WTC11 (cell line): Measurements from ENCODE around the gene STK32A. TPM values are rescaled to one million over a fixed set of nuclear protein-coding genes. Genes with fewer than 3 reads are reported as not detected.

ENCODE experiments used
- ATAC-seq: fragments of 200-7000 bp; cut with Tn5 transposase; 2 replicates; pipeline ENCODE4 v1.10.0; 2021; ENCODE audit warnings: mild to moderate bottlenecking, moderate library complexity
- CTCF ChIA-PET: fragments of 300-600 bp; sonication (Branson Sonifier 250); formaldehyde crosslinking; loops from one replicate; lab custom pipeline; 2021; ENCODE audit warnings: antibody characterized with exemption; lab: Charles Lee
- POLR2A ChIA-PET: fragments of 350-600 bp; sonication (Branson Sonifier 250); formaldehyde crosslinking; loops from one replicate; lab custom pipeline; 2021; ENCODE audit warnings: antibody characterized with exemption; lab: Charles Lee
- DNase-seq: peaks from one replicate; pipeline ENCODE4 v3.0.0; 2021; ENCODE audit warnings: low spot score
- H3K27ac Mint-ChIP-seq: 2 replicates; pipeline ENCODE4 v1.8.0; 2021; ENCODE audit warnings: mixed read lengths
- H3K27me3 Mint-ChIP-seq: 2 replicates; pipeline ENCODE4 v1.8.0; 2021; ENCODE audit warnings: low read depth, mild to moderate bottlenecking, moderate library complexity, mixed read lengths
- H3K36me3 Mint-ChIP-seq: 2 replicates; pipeline ENCODE4 v1.8.0; 2021; ENCODE audit warnings: mixed read lengths
- H3K4me1 Mint-ChIP-seq: 2 replicates; pipeline ENCODE4 v1.8.0; 2022; ENCODE audit warnings: mixed read lengths
- H3K4me3 Mint-ChIP-seq: 2 replicates; pipeline ENCODE4 v1.8.0; 2021; ENCODE audit warnings: mild to moderate bottlenecking, moderate library complexity, mixed read lengths
- H3K9me3 Mint-ChIP-seq: 2 replicates; pipeline ENCODE4 v1.8.0; 2021; ENCODE audit warnings: mixed read lengths
- ATF6 ChIP-seq: sonication (generic); formaldehyde crosslinking; IDR thresholded peaks from 2 replicates; pipeline ENCODE4 v1.8.1; 2023; ENCODE audit warnings: mild to moderate bottlenecking, missing genetic modification reagents
- ELF4 ChIP-seq: sonication (generic); formaldehyde crosslinking; IDR thresholded peaks from 2 replicates; pipeline ENCODE4 v1.8.1; 2022; ENCODE audit warnings: low read depth, mild to moderate bottlenecking, moderate library complexity, missing genetic modification reagents
- ESRRA ChIP-seq: sonication (generic); formaldehyde crosslinking; IDR thresholded peaks from 2 replicates; pipeline ENCODE4 v1.8.1; 2022; ENCODE audit warnings: mild to moderate bottlenecking, missing genetic modification reagents, borderline replicate concordance
- FOXP1 ChIP-seq: sonication (generic); formaldehyde crosslinking; IDR thresholded peaks from 2 replicates; pipeline ENCODE4 v1.8.0; 2022; ENCODE audit warnings: missing genetic modification reagents, mild to moderate bottlenecking, moderate library complexity, borderline replicate concordance
- FOXP4 ChIP-seq: sonication (generic); formaldehyde crosslinking; IDR thresholded peaks from 2 replicates; pipeline ENCODE4 v1.8.0; 2022; ENCODE audit warnings: mild to moderate bottlenecking, missing genetic modification reagents
- GABPB1 ChIP-seq: sonication (generic); formaldehyde crosslinking; IDR thresholded peaks from 2 replicates; pipeline ENCODE4 v1.8.1; 2023; ENCODE audit warnings: mild to moderate bottlenecking, missing genetic modification reagents
- IRF2 ChIP-seq: sonication (generic); formaldehyde crosslinking; IDR thresholded peaks from 2 replicates; pipeline ENCODE4 v1.8.0; 2022; ENCODE audit warnings: low read depth, missing genetic modification reagents, borderline replicate concordance
- NFYB ChIP-seq: sonication (generic); formaldehyde crosslinking; conservative IDR thresholded peaks from 2 replicates; pipeline ENCODE4 v1.8.0; 2022; ENCODE audit warnings: low read depth, missing genetic modification reagents
- NR3C1 ChIP-seq: sonication (generic); formaldehyde crosslinking; conservative IDR thresholded peaks from 2 replicates; pipeline ENCODE4 v1.8.1; 2023; ENCODE audit warnings: low read depth, mild to moderate bottlenecking, missing genetic modification reagents
- PRRX2 ChIP-seq: fragments of 250-450 bp; sonication (Bioruptor Pico); IDR thresholded peaks from 2 replicates; pipeline ENCODE4 v1.8.0; 2021; ENCODE audit warnings: mild to moderate bottlenecking
- RORB ChIP-seq: fragments of 250-450 bp; sonication (Bioruptor Pico); IDR thresholded peaks from 2 replicates; pipeline ENCODE4 v1.9.0; 2021; ENCODE audit warnings: mild to moderate bottlenecking
- SMAD4 ChIP-seq: sonication (generic); formaldehyde crosslinking; IDR thresholded peaks from 2 replicates; pipeline ENCODE4 v1.8.0; 2022; ENCODE audit warnings: mild to moderate bottlenecking, missing genetic modification reagents
- SOX15 ChIP-seq: fragments of 250-450 bp; sonication (Bioruptor Pico); IDR thresholded peaks from 2 replicates; pipeline ENCODE4 v1.9.0; 2021; ENCODE audit warnings: mild to moderate bottlenecking
- TCF7 ChIP-seq: sonication (generic); formaldehyde crosslinking; IDR thresholded peaks from 2 replicates; pipeline ENCODE4 v1.8.0; 2022; ENCODE audit warnings: mild to moderate bottlenecking, low read depth, missing genetic modification reagents, moderate library complexity
- ZNF263 ChIP-seq: sonication (generic); formaldehyde crosslinking; IDR thresholded peaks from 2 replicates; pipeline ENCODE4 v1.8.1; 2022; ENCODE audit warnings: low read depth, mild to moderate bottlenecking, moderate library complexity, missing genetic modification reagents
- total RNA-seq: library from RNA; stranded (reverse); gene quantifications from 3 replicates; pipeline ENCODE4 v1.2.3, GENCODE V29; 2021
- TF ChIP-seq, protein P1 (sequence below): fragments of 250-450 bp; sonication (Bioruptor Pico); IDR thresholded peaks from 2 replicates; pipeline ENCODE4 v1.9.0; 2021; ENCODE audit warnings: mild to moderate bottlenecking
- TF ChIP-seq, protein P2 (sequence below): sonication (generic); formaldehyde crosslinking; IDR thresholded peaks from 2 replicates; pipeline ENCODE4 v1.8.0; 2022; ENCODE audit warnings: mild to moderate bottlenecking, missing genetic modification reagents
- TF ChIP-seq, protein P3 (sequence below): sonication (generic); formaldehyde crosslinking; IDR thresholded peaks from 2 replicates; pipeline ENCODE4 v1.8.1; 2023; ENCODE audit warnings: mild to moderate bottlenecking, missing genetic modification reagents, borderline replicate concordance
- TF ChIP-seq, protein P4 (sequence below): sonication (generic); formaldehyde crosslinking; IDR thresholded peaks from 2 replicates; pipeline ENCODE4 v1.8.0; 2023; ENCODE audit warnings: missing genetic modification reagents, mild to moderate bottlenecking, borderline replicate concordance

STK32A gene
- total RNA-seq, 1 experiment from 2014 or later: 1.7 TPM

- no peak for DNase-seq
- Mint-ChIP-seq H3K27me3 (no peaks in the 10 kb centered on the region; the same call in 1 of the 2 replicates), H3K27ac (no peak overlapping the region), H3K4me3 (no peak overlapping the region), H3K9me3 (peaks cover 19% of the 10 kb centered on the region), H3K4me1 (peaks cover 19% of the 10 kb centered on the region), H3K36me3 (peaks cover 21% of the 10 kb centered on the region)
- no peak for TF ChIP-seq RORB (CRISPR knock-in tag)
- POLR2A ChIA-PET: no interaction called here
- ATAC-seq: no peak
- CTCF ChIA-PET: no interaction called here
Measured at GRCh38 chr5:147276497-147276896, 41.7 kb downstream of the STK32A start.

- DNase-seq (no peak), ATAC-seq (no peak)
- TF ChIP-seq, protein P1, sequence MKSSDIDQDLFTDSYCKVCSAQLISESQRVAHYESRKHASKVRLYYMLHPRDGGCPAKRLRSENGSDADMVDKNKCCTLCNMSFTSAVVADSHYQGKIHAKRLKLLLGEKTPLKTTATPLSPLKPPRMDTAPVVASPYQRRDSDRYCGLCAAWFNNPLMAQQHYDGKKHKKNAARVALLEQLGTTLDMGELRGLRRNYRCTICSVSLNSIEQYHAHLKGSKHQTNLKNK (CRISPR knock-in tag): no peak
- TF ChIP-seq ATF6 (no peak), SOX15 (CRISPR knock-in tag) (no peak), GABPB1 (CRISPR knock-in tag) (no peak), NR3C1 (no peak), ELF4 (no peak), FOXP1 (CRISPR knock-in tag) (no peak), ZNF263 (CRISPR knock-in tag) (no peak), FOXP4 (CRISPR knock-in tag) (no peak), PRRX2 (no peak), NFYB (CRISPR knock-in tag) (no peak), IRF2 (CRISPR knock-in tag) (no peak), TCF7 (CRISPR knock-in tag) (no peak), ESRRA (no peak), SMAD4 (no peak)
- TF ChIP-seq, protein P2, sequence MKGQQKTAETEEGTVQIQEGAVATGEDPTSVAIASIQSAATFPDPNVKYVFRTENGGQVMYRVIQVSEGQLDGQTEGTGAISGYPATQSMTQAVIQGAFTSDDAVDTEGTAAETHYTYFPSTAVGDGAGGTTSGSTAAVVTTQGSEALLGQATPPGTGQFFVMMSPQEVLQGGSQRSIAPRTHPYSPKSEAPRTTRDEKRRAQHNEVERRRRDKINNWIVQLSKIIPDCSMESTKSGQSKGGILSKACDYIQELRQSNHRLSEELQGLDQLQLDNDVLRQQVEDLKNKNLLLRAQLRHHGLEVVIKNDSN (CRISPR knock-in tag): no peak
- TF ChIP-seq, protein P3, sequence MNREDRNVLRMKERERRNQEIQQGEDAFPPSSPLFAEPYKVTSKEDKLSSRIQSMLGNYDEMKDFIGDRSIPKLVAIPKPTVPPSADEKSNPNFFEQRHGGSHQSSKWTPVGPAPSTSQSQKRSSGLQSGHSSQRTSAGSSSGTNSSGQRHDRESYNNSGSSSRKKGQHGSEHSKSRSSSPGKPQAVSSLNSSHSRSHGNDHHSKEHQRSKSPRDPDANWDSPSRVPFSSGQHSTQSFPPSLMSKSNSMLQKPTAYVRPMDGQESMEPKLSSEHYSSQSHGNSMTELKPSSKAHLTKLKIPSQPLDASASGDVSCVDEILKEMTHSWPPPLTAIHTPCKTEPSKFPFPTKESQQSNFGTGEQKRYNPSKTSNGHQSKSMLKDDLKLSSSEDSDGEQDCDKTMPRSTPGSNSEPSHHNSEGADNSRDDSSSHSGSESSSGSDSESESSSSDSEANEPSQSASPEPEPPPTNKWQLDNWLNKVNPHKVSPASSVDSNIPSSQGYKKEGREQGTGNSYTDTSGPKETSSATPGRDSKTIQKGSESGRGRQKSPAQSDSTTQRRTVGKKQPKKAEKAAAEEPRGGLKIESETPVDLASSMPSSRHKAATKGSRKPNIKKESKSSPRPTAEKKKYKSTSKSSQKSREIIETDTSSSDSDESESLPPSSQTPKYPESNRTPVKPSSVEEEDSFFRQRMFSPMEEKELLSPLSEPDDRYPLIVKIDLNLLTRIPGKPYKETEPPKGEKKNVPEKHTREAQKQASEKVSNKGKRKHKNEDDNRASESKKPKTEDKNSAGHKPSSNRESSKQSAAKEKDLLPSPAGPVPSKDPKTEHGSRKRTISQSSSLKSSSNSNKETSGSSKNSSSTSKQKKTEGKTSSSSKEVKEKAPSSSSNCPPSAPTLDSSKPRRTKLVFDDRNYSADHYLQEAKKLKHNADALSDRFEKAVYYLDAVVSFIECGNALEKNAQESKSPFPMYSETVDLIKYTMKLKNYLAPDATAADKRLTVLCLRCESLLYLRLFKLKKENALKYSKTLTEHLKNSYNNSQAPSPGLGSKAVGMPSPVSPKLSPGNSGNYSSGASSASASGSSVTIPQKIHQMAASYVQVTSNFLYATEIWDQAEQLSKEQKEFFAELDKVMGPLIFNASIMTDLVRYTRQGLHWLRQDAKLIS (CRISPR knock-in tag): no peak
- TF ChIP-seq, protein P4, sequence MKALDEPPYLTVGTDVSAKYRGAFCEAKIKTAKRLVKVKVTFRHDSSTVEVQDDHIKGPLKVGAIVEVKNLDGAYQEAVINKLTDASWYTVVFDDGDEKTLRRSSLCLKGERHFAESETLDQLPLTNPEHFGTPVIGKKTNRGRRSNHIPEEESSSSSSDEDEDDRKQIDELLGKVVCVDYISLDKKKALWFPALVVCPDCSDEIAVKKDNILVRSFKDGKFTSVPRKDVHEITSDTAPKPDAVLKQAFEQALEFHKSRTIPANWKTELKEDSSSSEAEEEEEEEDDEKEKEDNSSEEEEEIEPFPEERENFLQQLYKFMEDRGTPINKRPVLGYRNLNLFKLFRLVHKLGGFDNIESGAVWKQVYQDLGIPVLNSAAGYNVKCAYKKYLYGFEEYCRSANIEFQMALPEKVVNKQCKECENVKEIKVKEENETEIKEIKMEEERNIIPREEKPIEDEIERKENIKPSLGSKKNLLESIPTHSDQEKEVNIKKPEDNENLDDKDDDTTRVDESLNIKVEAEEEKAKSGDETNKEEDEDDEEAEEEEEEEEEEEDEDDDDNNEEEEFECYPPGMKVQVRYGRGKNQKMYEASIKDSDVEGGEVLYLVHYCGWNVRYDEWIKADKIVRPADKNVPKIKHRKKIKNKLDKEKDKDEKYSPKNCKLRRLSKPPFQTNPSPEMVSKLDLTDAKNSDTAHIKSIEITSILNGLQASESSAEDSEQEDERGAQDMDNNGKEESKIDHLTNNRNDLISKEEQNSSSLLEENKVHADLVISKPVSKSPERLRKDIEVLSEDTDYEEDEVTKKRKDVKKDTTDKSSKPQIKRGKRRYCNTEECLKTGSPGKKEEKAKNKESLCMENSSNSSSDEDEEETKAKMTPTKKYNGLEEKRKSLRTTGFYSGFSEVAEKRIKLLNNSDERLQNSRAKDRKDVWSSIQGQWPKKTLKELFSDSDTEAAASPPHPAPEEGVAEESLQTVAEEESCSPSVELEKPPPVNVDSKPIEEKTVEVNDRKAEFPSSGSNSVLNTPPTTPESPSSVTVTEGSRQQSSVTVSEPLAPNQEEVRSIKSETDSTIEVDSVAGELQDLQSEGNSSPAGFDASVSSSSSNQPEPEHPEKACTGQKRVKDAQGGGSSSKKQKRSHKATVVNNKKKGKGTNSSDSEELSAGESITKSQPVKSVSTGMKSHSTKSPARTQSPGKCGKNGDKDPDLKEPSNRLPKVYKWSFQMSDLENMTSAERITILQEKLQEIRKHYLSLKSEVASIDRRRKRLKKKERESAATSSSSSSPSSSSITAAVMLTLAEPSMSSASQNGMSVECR (CRISPR knock-in tag): no peak
- Mint-ChIP-seq H3K36me3 (peaks cover 35% of the 10 kb centered on the region), H3K4me3 (no peak overlapping the region), H3K27ac (no peak overlapping the region), H3K4me1 (peaks cover 37% of the 10 kb centered on the region), H3K9me3 (peaks cover 47% of the 10 kb centered on the region), H3K27me3 (peaks cover 5% of the 10 kb centered on the region; the same call in 1 of the 2 replicates)
- CTCF ChIA-PET: no interaction called here
- POLR2A ChIA-PET: no interaction called here
Measured at GRCh38 chr5:147286296-147286695, 51.5 kb downstream of the STK32A start.
